Measurements from ENCODE around the gene VEPH1. TPM values are rescaled to one million over a fixed set of nuclear protein-coding genes. Genes with fewer than 3 reads are reported as not detected.

The VEPH1 gene
- total RNA-seq, 1 donor from 2014 or later = 2.2 TPM

GRCh38 chr3:157248590-157249422 is 254.4 kb downstream of the VEPH1 start:
- H3K27me3 Mint-ChIP-seq (ENCODE audit: low read depth) = no peaks in the 10 kb centered on the region
- no peak for TF ChIP-seq CTCF (IDR thresholded peaks at IDR 0.05)
- H3K4me1 Mint-ChIP-seq (ENCODE audit: low read depth) = peaks cover 31% of the 10 kb centered on the region
- H3K4me3 Mint-ChIP-seq (ENCODE audit: unreplicated experiment) = peak overlapping the region; percentile 19
- H3K9me3 Mint-ChIP-seq (ENCODE audit: low read depth) = no peaks in the 10 kb centered on the region
- no peaks in the 10 kb centered on the region for H3K36me3 Mint-ChIP-seq (ENCODE audit: low read depth)
- no peak for DNase-seq (ENCODE audit: low spot score)
- H3K27ac Mint-ChIP-seq (ENCODE audit: unreplicated experiment) = peak overlapping the region; percentile 91

GRCh38 chr3:157247391-157247790 is 255.8 kb downstream of the VEPH1 start:
- Mint-ChIP-seq H3K27ac (ENCODE audit: unreplicated experiment) (no peak overlapping the region), H3K27me3 (ENCODE audit: low read depth) (no peaks in the 10 kb centered on the region), H3K4me1 (ENCODE audit: low read depth) (peaks cover 31% of the 10 kb centered on the region), H3K9me3 (ENCODE audit: low read depth) (no peaks in the 10 kb centered on the region), H3K36me3 (ENCODE audit: low read depth) (no peaks in the 10 kb centered on the region), H3K4me3 (ENCODE audit: unreplicated experiment) (no peak overlapping the region)
- no peak for TF ChIP-seq CTCF (IDR thresholded peaks at IDR 0.05)
- DNase-seq (ENCODE audit: low spot score) = no peak

- no peaks in the 10 kb centered on the region for H3K36me3 Mint-ChIP-seq (ENCODE audit: low read depth)
- no peak for DNase-seq (ENCODE audit: low spot score)
- H3K9me3 Mint-ChIP-seq (ENCODE audit: low read depth) = no peaks in the 10 kb centered on the region
- no peaks in the 10 kb centered on the region for H3K27me3 Mint-ChIP-seq (ENCODE audit: low read depth)
- H3K4me3 Mint-ChIP-seq (ENCODE audit: unreplicated experiment) = no peak overlapping the region
- H3K27ac Mint-ChIP-seq (ENCODE audit: unreplicated experiment) = no peak overlapping the region
- TF ChIP-seq CTCF (IDR thresholded peaks at IDR 0.05) = no peak
- H3K4me1 Mint-ChIP-seq (ENCODE audit: low read depth) = peaks cover 30% of the 10 kb centered on the region
Measured at GRCh38 chr3:157242836-157243235, 260.4 kb downstream of the VEPH1 start.

- Mint-ChIP-seq H3K27ac (ENCODE audit: unreplicated experiment) (no peak overlapping the region), H3K4me3 (ENCODE audit: unreplicated experiment) (no peak overlapping the region), H3K36me3 (ENCODE audit: low read depth) (no peaks in the 10 kb centered on the region), H3K9me3 (ENCODE audit: low read depth) (no peaks in the 10 kb centered on the region), H3K4me1 (ENCODE audit: low read depth) (peaks cover 25% of the 10 kb centered on the region), H3K27me3 (ENCODE audit: low read depth) (no peaks in the 10 kb centered on the region)
- no peak for TF ChIP-seq CTCF (IDR thresholded peaks at IDR 0.05)
- no peak for DNase-seq (ENCODE audit: low spot score)
Measured at GRCh38 chr3:157241599-157241998, 261.6 kb downstream of the VEPH1 start.

- no peak for DNase-seq (ENCODE audit: low spot score)
- Mint-ChIP-seq H3K4me1 (ENCODE audit: low read depth) (peaks cover 25% of the 10 kb centered on the region), H3K36me3 (ENCODE audit: low read depth) (no peaks in the 10 kb centered on the region), H3K4me3 (ENCODE audit: unreplicated experiment) (no peak overlapping the region), H3K27ac (ENCODE audit: unreplicated experiment) (peak overlapping the region; percentile 4), H3K9me3 (ENCODE audit: low read depth) (no peaks in the 10 kb centered on the region), H3K27me3 (ENCODE audit: low read depth) (no peaks in the 10 kb centered on the region)
- TF ChIP-seq CTCF (IDR thresholded peaks at IDR 0.05) = no peak
Measured at GRCh38 chr3:157240408-157240807, 262.8 kb downstream of the VEPH1 start.

All from chondrocyte (in vitro differentiated cells).